Neuronal stem cell (in vitro differentiated cells): ENCODE data around the gene TMEM33.
"Not testable (repeated sequence)": the region's sequence is repeated elsewhere in the genome, so short reads cannot be mapped to it uniquely, and the experiment has no call there.

Experiments used
- DNase-seq: peaks from one replicate; pipeline ENCODE4 v3.0.0-alpha.2; 2013; ENCODE audit warnings: low spot score
- H2AFZ ChIP-seq: one replicate; pipeline ENCODE4 v1.6.1; 2013; ENCODE audit warnings: mild to moderate bottlenecking, low read length, inconsistent platforms
- H2AK5ac ChIP-seq: 2 replicates; pipeline ENCODE4 v1.6.1; 2013; ENCODE audit warnings: low read depth, mild to moderate bottlenecking, inconsistent platforms, low read length, moderate library complexity, mixed read lengths
- H2BK120ac ChIP-seq: 2 replicates; pipeline ENCODE4 v1.6.1; 2013; ENCODE audit warnings: low read depth, mild to moderate bottlenecking, inconsistent platforms, low read length, moderate library complexity, mixed read lengths
- H2BK12ac ChIP-seq: one replicate; pipeline ENCODE4 v1.6.1; 2013; ENCODE audit warnings: low read length, inconsistent platforms
- H2BK15ac ChIP-seq: 2 replicates; pipeline ENCODE4 v1.6.1; 2013; ENCODE audit warnings: mild to moderate bottlenecking, low read length, inconsistent platforms, mixed read lengths
- H2BK5ac ChIP-seq: one replicate; pipeline ENCODE4 v1.6.1; 2013; ENCODE audit warnings: inconsistent platforms, mild to moderate bottlenecking, low read length, moderate library complexity
- H3K14ac ChIP-seq: one replicate; pipeline ENCODE4 v1.6.1; 2013; ENCODE audit warnings: low read length, inconsistent platforms
- H3K18ac ChIP-seq: 2 replicates; pipeline ENCODE4 v1.6.1; 2013; ENCODE audit warnings: low read length, inconsistent platforms
- H3K23ac ChIP-seq: 2 replicates; pipeline ENCODE4 v1.6.1; 2013; ENCODE audit warnings: low read depth, mild to moderate bottlenecking, mixed read lengths, low read length, inconsistent platforms; ENCODE audit not compliant: poor library complexity
- H3K27ac ChIP-seq: replicated peaks from 3 replicates; pipeline ENCODE4 v1.5.1; 2013; ENCODE audit warnings: low read length, inconsistent platforms
- H3K27me3 ChIP-seq, 3 experiments: 2 replicates each; pipeline ENCODE4 v1.6.1; 2013; ENCODE audit warnings: low read length in 3 of 3, mild to moderate bottlenecking in 2 of 3, inconsistent platforms in 1 of 3, low read depth in 1 of 3, mixed read lengths in 1 of 3, moderate library complexity in 1 of 3; ENCODE audit not compliant: control insufficient read depth in 3 of 3, insufficient read depth in 3 of 3
- H3K36me3 ChIP-seq, 2 donors: replicated peaks in 1 of 2; 2 replicates each; pipeline ENCODE4 v1.6.1; 2013; ENCODE audit warnings: low read length in 2 of 2; ENCODE audit not compliant: control insufficient read depth in 2 of 2, insufficient read depth in 2 of 2
- H3K4ac ChIP-seq: 2 replicates; pipeline ENCODE4 v1.6.1; 2013; ENCODE audit warnings: inconsistent platforms, mild to moderate bottlenecking, low read length, moderate library complexity
- H3K4me1 ChIP-seq, 2 donors: 1 replicate in 1 of 2; 2 replicates in 1 of 2; pipeline ENCODE4 v1.6.1; 2013; ENCODE audit warnings: low read length in 2 of 2, low read depth in 1 of 2; ENCODE audit not compliant: control insufficient read depth in 2 of 2, insufficient read depth in 1 of 2
- H3K4me2 ChIP-seq: one replicate; pipeline ENCODE4 v1.6.1; 2013; ENCODE audit warnings: mild to moderate bottlenecking, low read length, inconsistent platforms; ENCODE audit not compliant: insufficient read depth, poor library complexity, severe bottlenecking
- H3K4me3 ChIP-seq, 2 donors: 2 replicates each; pipeline ENCODE4 v1.5.1; 2013; ENCODE audit warnings: low read length in 2 of 2, mild to moderate bottlenecking in 2 of 2, inconsistent platforms in 1 of 2, moderate library complexity in 1 of 2
- H3K79me1 ChIP-seq: one replicate; pipeline ENCODE4 v1.6.1; 2013; ENCODE audit warnings: low read depth, mild to moderate bottlenecking, inconsistent platforms, low read length, moderate library complexity
- H3K9ac ChIP-seq: one replicate; pipeline ENCODE4 v1.6.1; 2013; ENCODE audit warnings: mild to moderate bottlenecking, low read depth, low read length, inconsistent platforms; ENCODE audit not compliant: poor library complexity
- H3K9me3 ChIP-seq, 2 donors: replicated peaks in 1 of 2; 2 replicates each; pipeline versions ENCODE3 to v1.6.1; 2013; ENCODE audit warnings: low read length in 2 of 2, mild to moderate bottlenecking in 2 of 2, inconsistent platforms in 1 of 2, low read depth in 1 of 2, mixed read lengths in 1 of 2, moderate library complexity in 1 of 2; ENCODE audit not compliant: control insufficient read depth in 2 of 2, insufficient read depth in 1 of 2
- H4K8ac ChIP-seq: one replicate; pipeline ENCODE4 v1.6.1; 2013; ENCODE audit warnings: low read depth, mild to moderate bottlenecking, inconsistent platforms, low read length, moderate library complexity
- H4K91ac ChIP-seq: one replicate; pipeline ENCODE4 v1.6.1; 2013; ENCODE audit warnings: low read length, low read depth, mild to moderate bottlenecking, inconsistent platforms; ENCODE audit not compliant: poor library complexity
- WGBS, 2 donors: extraction: QIAGEN DNeasy Blood & Tissue Kit; methylation state at CpG; one replicate each; pipeline ENCODE4 v1.1.7; 2013; ENCODE audit warnings: missing lambda C conversion rate in 2 of 2, mixed read lengths in 1 of 2; ENCODE audit not compliant: insufficient read length in 2 of 2, insufficient replicate concordance in 1 of 2; ENCODE audit errors: extremely low coverage in 2 of 2; 5-methylcytosine and 5-hydroxymethylcytosine counted together

Gene TMEM33

GRCh38 chr4:41918278-41918677 is 17.0 kb upstream of the TMEM33 start:
- Histone ChIP-seq H2AFZ (no peak overlapping the region), H3K4me1 (no peaks in the 10 kb centered on the region), H3K14ac (no peak overlapping the region), H3K4ac (no peak overlapping the region), H3K9ac (no peak overlapping the region), H3K18ac (no peak overlapping the region), H3K36me3 (no peaks in the 10 kb centered on the region), H3K4me2 (no peak overlapping the region), H3K9me3 (peaks cover 2% of the 10 kb centered on the region in 2 donors), H3K79me1 (no peaks in the 10 kb centered on the region), H2BK15ac (no peak overlapping the region), H4K91ac (no peak overlapping the region), H3K23ac (no peak overlapping the region), H3K4me3 (no peak overlapping the region), H4K8ac (no peak overlapping the region), H2AK5ac (no peak overlapping the region), H2BK12ac (no peak overlapping the region), H2BK5ac (no peak overlapping the region), H2BK120ac (no peak overlapping the region), H3K27me3 (peaks cover 0 to 4% (median 0%) of the 10 kb centered on the region in 3 experiments), H3K27ac (no peak overlapping the region)
- WGBS, 2 donors = no CpG with 5 or more reads among the region's 2 CpGs
- DNase-seq = no peak

GRCh38 chr4:41920416-41920815 is 14.8 kb upstream of the TMEM33 start:
- H3K27ac ChIP-seq, H3K9ac ChIP-seq, H3K4me1 ChIP-seq, H2BK15ac ChIP-seq, DNase-seq, H3K14ac ChIP-seq, H2BK5ac ChIP-seq, H3K4me2 ChIP-seq, H2BK120ac ChIP-seq, H3K36me3 ChIP-seq, H3K9me3 ChIP-seq, H4K8ac ChIP-seq, H3K18ac ChIP-seq, H3K4me3 ChIP-seq, H3K4ac ChIP-seq, H2AK5ac ChIP-seq, H2BK12ac ChIP-seq, H3K79me1 ChIP-seq, H3K23ac ChIP-seq, H2AFZ ChIP-seq, H3K27me3 ChIP-seq, H4K91ac ChIP-seq: not testable (repeated sequence)
- WGBS, 2 donors = no CpG with 5 or more reads among the region's 2 CpGs

- WGBS, 2 donors = no CpG with 5 or more reads among the region's 4 CpGs
- Histone ChIP-seq H3K79me1 (no peaks in the 10 kb centered on the region), H2BK15ac (no peak overlapping the region), H3K18ac (no peak overlapping the region), H3K23ac (no peak overlapping the region), H3K4me1 (no peaks in the 10 kb centered on the region), H3K9ac (no peak overlapping the region), H4K91ac (no peak overlapping the region), H3K9me3 (peaks cover 2% of the 10 kb centered on the region in 2 donors), H2AFZ (no peak overlapping the region), H4K8ac (no peak overlapping the region), H2AK5ac (no peak overlapping the region), H3K36me3 (no peaks in the 10 kb centered on the region), H3K4me2 (no peak overlapping the region), H2BK12ac (no peak overlapping the region), H3K27me3 (peaks cover 0 to 2% (median 0%) of the 10 kb centered on the region in 3 experiments), H3K4ac (no peak overlapping the region), H3K27ac (no peak overlapping the region), H2BK120ac (no peak overlapping the region), H3K14ac (no peak overlapping the region), H2BK5ac (no peak overlapping the region), H3K4me3 (no peak overlapping the region)
- DNase-seq = no peak
Measured at GRCh38 chr4:41921476-41921875, 13.8 kb upstream of the TMEM33 start.

- DNase-seq = no peak
- Histone ChIP-seq H4K91ac (no peak overlapping the region), H3K23ac (no peak overlapping the region), H3K18ac (no peak overlapping the region), H3K14ac (no peak overlapping the region), H3K4me2 (no peak overlapping the region), H2BK120ac (no peak overlapping the region), H2AFZ (no peak overlapping the region), H2BK5ac (no peak overlapping the region), H3K4ac (no peak overlapping the region), H3K36me3 (no peaks in the 10 kb centered on the region), H3K27ac (no peak overlapping the region), H3K4me1 (peaks cover 0 to 2% of the 10 kb centered on the region in 2 donors), H3K9me3 (no peaks in the 10 kb centered on the region), H3K4me3 (no peak overlapping the region), H2BK12ac (no peak overlapping the region), H3K27me3 (no peaks in the 10 kb centered on the region), H3K9ac (no peak overlapping the region), H2BK15ac (no peak overlapping the region), H2AK5ac (no peak overlapping the region), H3K79me1 (no peaks in the 10 kb centered on the region), H4K8ac (no peak overlapping the region)
- WGBS, 2 donors = no CpG with 5 or more reads among the region's 4 CpGs
Measured at GRCh38 chr4:41927796-41928499, 7.3 kb upstream of the TMEM33 start.
